GM19328 (cell line): ENCODE measurements around the gene HPS6.

ENCODE experiments used
- ATAC-seq: cut with Tn5 transposase; IDR thresholded peaks from one replicate; pipeline ENCODE4 v1.9.1; 2021; ENCODE audit warnings: mild to moderate bottlenecking, moderate library complexity; ENCODE audit not compliant: unreplicated experiment

Gene HPS6

DNA sequence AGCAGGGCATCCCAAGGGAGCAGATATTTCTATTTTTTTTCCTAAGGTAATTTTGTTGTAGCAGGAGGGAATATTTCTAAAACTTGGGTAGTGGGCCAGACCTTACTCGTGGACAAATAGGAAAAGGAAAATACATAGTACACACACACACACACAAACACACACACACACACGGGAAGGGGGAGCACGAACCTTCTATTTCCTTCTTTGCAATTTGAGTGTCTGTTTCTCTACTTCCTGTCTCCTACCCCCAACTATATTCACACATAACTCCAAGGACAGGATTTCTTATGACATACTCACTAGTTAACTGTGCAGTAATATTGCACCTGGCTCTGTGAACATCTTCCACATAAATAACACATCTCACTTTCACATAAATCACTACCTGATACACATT lies 50.6 kb downstream of the HPS6 start:
- ATAC-seq, result no peak

DNA sequence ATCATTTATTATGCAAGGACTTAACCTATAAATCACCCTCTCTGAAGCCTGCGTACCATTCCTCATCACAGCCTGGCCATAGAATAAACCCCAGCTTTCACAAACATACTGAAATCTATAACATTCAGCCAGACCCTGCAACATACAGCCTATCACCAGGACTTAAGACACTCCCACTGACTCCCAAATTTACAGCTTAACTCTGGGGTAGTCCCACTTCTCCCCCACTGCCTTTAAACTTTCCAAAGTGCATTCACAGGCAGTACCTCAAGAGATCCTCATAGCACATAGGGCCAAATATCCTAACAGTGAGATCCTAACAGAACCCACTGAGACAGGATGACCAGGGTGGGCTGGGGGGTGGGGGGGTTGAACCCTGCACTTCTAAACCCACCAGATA lies 51.5 kb downstream of the HPS6 start:
- ATAC-seq, result no peak
